ENCODE measurements around the gene PDE9A. TPM values are rescaled to one million over a fixed set of nuclear protein-coding genes. Genes with fewer than 3 reads are reported as not detected.
"Not testable (repeated sequence)": the region's sequence is repeated elsewhere in the genome, so short reads cannot be mapped to it uniquely, and the experiment has no call there.

PDE9A gene
- total and polyA plus RNA-seq, 2 experiments from 2014 or later = 14.3 to 19.6 TPM

GRCh38 chr21:42798106-42798505 is 144.7 kb downstream of the PDE9A start:
- DNase-seq (ENCODE audit: low spot score) = no peak

DNA sequence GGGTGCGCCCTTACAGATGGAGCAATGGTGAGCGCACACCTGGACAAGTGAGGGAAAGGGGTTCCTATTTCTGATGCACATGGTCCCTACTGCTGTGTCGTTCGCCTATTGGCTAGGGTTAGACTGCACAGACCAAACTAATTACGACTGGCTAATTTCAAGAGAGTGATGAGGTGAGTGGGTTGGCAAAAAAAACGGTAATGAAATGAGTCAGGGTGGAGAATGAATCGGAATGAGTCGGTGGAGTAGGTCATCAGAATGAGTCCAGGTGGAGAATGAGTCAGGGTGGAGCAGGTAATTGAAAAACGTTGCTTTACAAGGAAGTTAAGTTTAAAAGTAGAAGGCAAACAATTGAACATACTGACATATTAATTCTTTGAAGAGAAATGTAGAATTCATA is 146.1 kb downstream of the PDE9A start:
- TF ChIP-seq EZH2phosphoT487 (IDR thresholded peaks at IDR 0.05; ENCODE audit: low read depth, severe bottlenecking, unreplicated experiment) (no peak), EZH2 (IDR thresholded peaks at IDR 0.05; ENCODE audit: borderline replicate concordance) (no peak), CTCF (IDR thresholded peaks at IDR 0.05; ENCODE audit: poor library complexity) (no peak)
- 70% methylated on average over 9 of the region's 9 CpGs for WGBS (ENCODE audit: low lambda C conversion rate, missing lambda C conversion rate)
- Histone ChIP-seq H3K79me2 (no peaks in the 10 kb centered on the region), H2AFZ (no peak overlapping the region), H3K36me3 (replicated peaks; ENCODE audit: insufficient read depth, low read depth) (no peaks in the 10 kb centered on the region), H3K9me3 (ENCODE audit: low read depth) (no peaks in the 10 kb centered on the region), H3K9me2 (replicated peaks; ENCODE audit: insufficient read depth) (no peaks in the 10 kb centered on the region), H4K20me1 (ENCODE audit: insufficient read depth, poor library complexity, severe bottlenecking) (no peaks in the 10 kb centered on the region), H3K4me2 (no peak overlapping the region), H3K4me3 (no peak overlapping the region), H3K27me3 (no peaks in the 10 kb centered on the region), H3K4me1 (ENCODE audit: insufficient read depth) (no peaks in the 10 kb centered on the region), H3K27ac (no peak overlapping the region)
- DNase-seq (ENCODE audit: low spot score) = no peak

More at GRCh38 chr21:42798106-42798505, 144.7 kb downstream of the PDE9A start:
- Histone ChIP-seq H3K9me2 (replicated peaks; ENCODE audit: insufficient read depth) (no peaks in the 10 kb centered on the region), H2AFZ (no peak overlapping the region), H4K20me1 (ENCODE audit: insufficient read depth, poor library complexity, severe bottlenecking) (no peaks in the 10 kb centered on the region), H3K4me3 (no peak overlapping the region), H3K9me3 (ENCODE audit: low read depth) (no peaks in the 10 kb centered on the region), H3K27me3 (no peaks in the 10 kb centered on the region), H3K79me2 (no peaks in the 10 kb centered on the region), H3K4me1 (ENCODE audit: insufficient read depth) (no peaks in the 10 kb centered on the region), H3K27ac (no peak overlapping the region), H3K4me2 (no peak overlapping the region), H3K36me3 (replicated peaks; ENCODE audit: insufficient read depth, low read depth) (no peaks in the 10 kb centered on the region)
- WGBS (ENCODE audit: low lambda C conversion rate, missing lambda C conversion rate) = 91% methylated on average over 5 of the region's 6 CpGs
- TF ChIP-seq EZH2 (IDR thresholded peaks at IDR 0.05; ENCODE audit: borderline replicate concordance) (no peak), EZH2phosphoT487 (IDR thresholded peaks at IDR 0.05; ENCODE audit: low read depth, severe bottlenecking, unreplicated experiment) (no peak), CTCF (IDR thresholded peaks at IDR 0.05; ENCODE audit: poor library complexity) (no peak)

DNA sequence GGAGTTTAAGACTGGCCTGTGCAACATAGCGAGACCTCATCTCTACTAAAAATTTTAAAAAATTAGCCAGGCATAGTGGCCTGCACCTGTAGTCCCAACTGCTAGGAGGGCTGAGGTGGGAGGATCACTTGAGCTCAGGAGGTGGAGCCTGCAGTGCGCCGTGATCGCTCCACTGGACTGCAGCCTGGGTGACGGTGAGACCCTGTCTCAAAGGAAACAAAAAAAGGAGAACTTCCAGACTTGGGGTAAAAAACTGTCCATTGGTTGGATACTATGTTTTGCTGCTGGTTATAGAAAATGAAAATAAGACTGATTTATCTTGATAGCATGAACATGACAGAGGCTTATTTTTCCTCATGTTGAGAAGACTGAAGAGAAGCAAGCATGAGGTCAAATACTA is 146.5 kb downstream of the PDE9A start:
- no peaks in the 10 kb centered on the region for H3K27me3 ChIP-seq
- H4K20me1 ChIP-seq (ENCODE audit: insufficient read depth, poor library complexity, severe bottlenecking) = no peaks in the 10 kb centered on the region
- H3K9me3 ChIP-seq (ENCODE audit: low read depth) = no peaks in the 10 kb centered on the region
- H3K4me2 ChIP-seq = no peak overlapping the region
- H2AFZ ChIP-seq = no peak overlapping the region
- H3K79me2 ChIP-seq = no peaks in the 10 kb centered on the region
- WGBS (ENCODE audit: low lambda C conversion rate, missing lambda C conversion rate) = 91% methylated on average over 5 of the region's 5 CpGs
- TF ChIP-seq EZH2phosphoT487 (IDR thresholded peaks at IDR 0.05; ENCODE audit: low read depth, severe bottlenecking, unreplicated experiment) = no peak
- TF ChIP-seq EZH2 (IDR thresholded peaks at IDR 0.05; ENCODE audit: borderline replicate concordance) = no peak
- H3K4me3 ChIP-seq = no peak overlapping the region
- H3K4me1 ChIP-seq (ENCODE audit: insufficient read depth) = no peaks in the 10 kb centered on the region
- no peaks in the 10 kb centered on the region for H3K9me2 ChIP-seq (replicated peaks; ENCODE audit: insufficient read depth)
- no peak overlapping the region for H3K27ac ChIP-seq
- no peaks in the 10 kb centered on the region for H3K36me3 ChIP-seq (replicated peaks; ENCODE audit: insufficient read depth, low read depth)
- DNase-seq (ENCODE audit: low spot score) = no peak

GRCh38 chr21:42801616-42802015 is 148.2 kb downstream of the PDE9A start:
- not testable (repeated sequence) for DNase-seq (ENCODE audit: low spot score); H3K4me2 ChIP-seq; H2AFZ ChIP-seq; H3K9me2 ChIP-seq (replicated peaks; ENCODE audit: insufficient read depth); H3K27ac ChIP-seq; H3K36me3 ChIP-seq (replicated peaks; ENCODE audit: insufficient read depth, low read depth); H3K4me1 ChIP-seq (ENCODE audit: insufficient read depth); H3K27me3 ChIP-seq; H4K20me1 ChIP-seq (ENCODE audit: insufficient read depth, poor library complexity, severe bottlenecking); H3K4me3 ChIP-seq; H3K9me3 ChIP-seq (ENCODE audit: low read depth); H3K79me2 ChIP-seq
- WGBS (ENCODE audit: low lambda C conversion rate, missing lambda C conversion rate) = 43% methylated on average over 6 of the region's 6 CpGs
